KMS-11 (cell line): ENCODE results near the gene PHF12.
A peak's percentile ranks its signal among the peaks of the same experiment; 100 is the strongest.

ENCODE experiments used
- H2AFZ ChIP-seq: fragments of 200-600 bp; sonication (generic); 2 replicates; pipeline ENCODE4 v1.6.1; 2016; ENCODE audit warnings: antibody characterized with exemption, mixed run types, low read depth
- H3K27ac ChIP-seq: fragments of 200-600 bp; sonication (generic); 2 replicates; pipeline ENCODE4 v1.6.1; 2016; ENCODE audit warnings: mild to moderate bottlenecking, mixed run types
- H3K27me3 ChIP-seq: fragments of 200-600 bp; sonication (generic); 2 replicates; pipeline ENCODE4 v1.6.1; 2017; ENCODE audit warnings: mild to moderate bottlenecking, low read depth, mixed run types, moderate library complexity; ENCODE audit not compliant: insufficient read depth
- H3K36me3 ChIP-seq: fragments of 200-600 bp; sonication (generic); 2 replicates; pipeline ENCODE4 v1.6.1; 2017; ENCODE audit warnings: mild to moderate bottlenecking, mixed run types; ENCODE audit not compliant: insufficient read depth
- H3K4me1 ChIP-seq: fragments of 200-600 bp; sonication (generic); 2 replicates; pipeline ENCODE4 v1.6.1; 2016; ENCODE audit warnings: mild to moderate bottlenecking, low read depth, mixed run types; ENCODE audit not compliant: poor library complexity, severe bottlenecking
- H3K4me2 ChIP-seq: fragments of 200-600 bp; sonication (generic); 2 replicates; pipeline ENCODE4 v1.7.0; 2016; ENCODE audit warnings: mild to moderate bottlenecking, mixed run types
- H3K4me3 ChIP-seq: fragments of 200-600 bp; sonication (generic); IDR thresholded peaks from 2 replicates; pipeline ENCODE4 v1.6.1; 2017; ENCODE audit warnings: low read depth, low read length, mixed read lengths; ENCODE audit not compliant: insufficient read depth
- H3K79me2 ChIP-seq: fragments of 200-600 bp; sonication (generic); 2 replicates; pipeline ENCODE4 v1.6.1; 2016; ENCODE audit warnings: low read depth, mixed run types; ENCODE audit not compliant: insufficient read depth
- H3K9ac ChIP-seq: fragments of 200-600 bp; sonication (generic); 2 replicates; pipeline ENCODE4 v1.6.1; 2016; ENCODE audit warnings: mild to moderate bottlenecking, mixed run types
- H4K20me1 ChIP-seq: fragments of 200-600 bp; sonication (generic); 2 replicates; pipeline ENCODE4 v1.6.1; 2016; ENCODE audit warnings: mild to moderate bottlenecking, mixed run types; ENCODE audit not compliant: insufficient read depth
- TF ChIP-seq, protein P1 (sequence below): fragments of 200-600 bp; sonication (generic); conservative IDR thresholded peaks from 2 replicates; pipeline ENCODE4 v1.6.1; 2017; ENCODE audit warnings: low read depth, mild to moderate bottlenecking, antibody characterized with exemption, low read length, moderate library complexity, mixed read lengths

PHF12 gene

DNA sequence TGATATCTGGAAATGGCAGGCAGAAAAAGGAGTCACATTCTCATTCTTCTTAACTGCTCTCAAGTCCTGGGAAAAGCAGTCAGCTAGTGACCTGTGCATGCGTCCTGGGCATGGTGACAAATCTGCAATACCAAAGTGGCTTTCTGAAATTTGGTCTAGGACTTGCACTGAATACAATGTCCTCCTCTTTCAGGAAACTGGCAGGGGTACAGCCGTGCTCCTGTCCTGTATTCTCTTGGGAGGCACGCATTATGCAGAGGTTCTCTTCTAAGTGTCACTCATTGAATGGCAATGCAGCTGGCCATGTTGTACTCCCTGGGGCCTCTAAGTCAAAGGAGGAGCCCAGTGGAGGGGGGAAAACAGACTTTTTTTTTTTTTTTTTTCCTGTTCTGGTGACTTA is 10.6 kb downstream of the PHF12 start:
- H4K20me1 ChIP-seq = no peaks in the 10 kb centered on the region
- no peak overlapping the region for H3K27ac ChIP-seq
- TF ChIP-seq, protein P1, sequence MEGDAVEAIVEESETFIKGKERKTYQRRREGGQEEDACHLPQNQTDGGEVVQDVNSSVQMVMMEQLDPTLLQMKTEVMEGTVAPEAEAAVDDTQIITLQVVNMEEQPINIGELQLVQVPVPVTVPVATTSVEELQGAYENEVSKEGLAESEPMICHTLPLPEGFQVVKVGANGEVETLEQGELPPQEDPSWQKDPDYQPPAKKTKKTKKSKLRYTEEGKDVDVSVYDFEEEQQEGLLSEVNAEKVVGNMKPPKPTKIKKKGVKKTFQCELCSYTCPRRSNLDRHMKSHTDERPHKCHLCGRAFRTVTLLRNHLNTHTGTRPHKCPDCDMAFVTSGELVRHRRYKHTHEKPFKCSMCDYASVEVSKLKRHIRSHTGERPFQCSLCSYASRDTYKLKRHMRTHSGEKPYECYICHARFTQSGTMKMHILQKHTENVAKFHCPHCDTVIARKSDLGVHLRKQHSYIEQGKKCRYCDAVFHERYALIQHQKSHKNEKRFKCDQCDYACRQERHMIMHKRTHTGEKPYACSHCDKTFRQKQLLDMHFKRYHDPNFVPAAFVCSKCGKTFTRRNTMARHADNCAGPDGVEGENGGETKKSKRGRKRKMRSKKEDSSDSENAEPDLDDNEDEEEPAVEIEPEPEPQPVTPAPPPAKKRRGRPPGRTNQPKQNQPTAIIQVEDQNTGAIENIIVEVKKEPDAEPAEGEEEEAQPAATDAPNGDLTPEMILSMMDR = no peak
- H3K4me2 ChIP-seq = no peak overlapping the region
- H2AFZ ChIP-seq = no peak overlapping the region
- no peaks in the 10 kb centered on the region for H3K27me3 ChIP-seq
- H3K4me3 ChIP-seq = no peak overlapping the region
- H3K79me2 ChIP-seq = peaks cover 99% of the 10 kb centered on the region
- H3K4me1 ChIP-seq = peaks cover 89% of the 10 kb centered on the region
- no peak overlapping the region for H3K9ac ChIP-seq
- H3K36me3 ChIP-seq = no peaks in the 10 kb centered on the region; the same call in 1 of the 2 replicates

DNA sequence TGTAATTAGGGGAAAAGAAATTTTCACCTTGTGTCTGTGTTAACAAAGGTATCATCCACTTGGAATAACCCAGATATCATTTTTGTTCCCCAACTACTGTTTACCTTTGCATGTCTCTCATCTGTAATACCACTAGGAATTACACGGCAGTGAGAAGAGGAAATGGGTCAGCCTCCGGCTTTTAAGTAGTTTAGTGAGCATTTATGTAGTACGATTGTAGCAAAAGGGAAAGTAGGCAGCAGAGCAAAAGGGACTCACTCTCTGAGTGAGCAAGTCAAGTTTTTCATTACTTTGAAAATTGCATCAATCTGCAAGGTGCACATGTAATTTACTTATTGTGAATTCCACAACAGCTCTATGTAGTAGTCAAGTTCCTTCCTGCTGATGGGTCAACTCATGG is 11.2 kb downstream of the PHF12 start:
- Histone ChIP-seq H3K27me3 (no peaks in the 10 kb centered on the region), H3K27ac (no peak overlapping the region), H3K4me1 (peaks cover 92% of the 10 kb centered on the region), H3K4me2 (no peak overlapping the region), H3K4me3 (no peak overlapping the region), H3K79me2 (peaks cover 99% of the 10 kb centered on the region), H3K9ac (no peak overlapping the region), H4K20me1 (no peaks in the 10 kb centered on the region), H3K36me3 (no peaks in the 10 kb centered on the region; the same call in 1 of the 2 replicates), H2AFZ (no peak overlapping the region)
- TF ChIP-seq, protein P1 = no peak

DNA sequence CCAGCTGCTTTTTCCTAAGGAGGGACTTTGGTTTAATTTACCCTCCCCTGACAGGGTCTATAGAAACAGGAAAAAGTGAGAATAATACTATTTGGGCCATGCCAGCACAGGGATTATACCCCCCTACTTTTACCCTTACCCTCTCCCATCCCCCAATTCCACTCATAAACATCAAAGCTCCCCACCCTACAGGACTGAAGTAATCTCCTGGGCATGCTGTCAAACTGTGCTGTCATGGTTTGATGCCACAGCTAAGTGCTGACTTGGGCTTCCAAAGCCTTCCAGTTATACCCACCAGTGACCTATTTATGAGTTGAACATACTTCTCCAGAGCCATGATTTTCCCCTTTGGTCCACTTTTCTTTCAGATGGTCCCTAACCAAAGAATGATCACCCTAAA is 12.8 kb downstream of the PHF12 start:
- Histone ChIP-seq H3K79me2 (peaks cover 99% of the 10 kb centered on the region), H3K36me3 (no peaks in the 10 kb centered on the region; the same call in 1 of the 2 replicates), H3K4me1 (peaks cover 94% of the 10 kb centered on the region), H2AFZ (no peak overlapping the region), H4K20me1 (no peaks in the 10 kb centered on the region), H3K4me3 (no peak overlapping the region), H3K27me3 (no peaks in the 10 kb centered on the region), H3K4me2 (peak overlapping the region; percentile 72; the same call in 1 of the 2 replicates), H3K9ac (no peak overlapping the region), H3K27ac (peak overlapping the region; percentile 50; the same call in 1 of the 2 replicates)
- TF ChIP-seq, protein P1 = no peak

DNA sequence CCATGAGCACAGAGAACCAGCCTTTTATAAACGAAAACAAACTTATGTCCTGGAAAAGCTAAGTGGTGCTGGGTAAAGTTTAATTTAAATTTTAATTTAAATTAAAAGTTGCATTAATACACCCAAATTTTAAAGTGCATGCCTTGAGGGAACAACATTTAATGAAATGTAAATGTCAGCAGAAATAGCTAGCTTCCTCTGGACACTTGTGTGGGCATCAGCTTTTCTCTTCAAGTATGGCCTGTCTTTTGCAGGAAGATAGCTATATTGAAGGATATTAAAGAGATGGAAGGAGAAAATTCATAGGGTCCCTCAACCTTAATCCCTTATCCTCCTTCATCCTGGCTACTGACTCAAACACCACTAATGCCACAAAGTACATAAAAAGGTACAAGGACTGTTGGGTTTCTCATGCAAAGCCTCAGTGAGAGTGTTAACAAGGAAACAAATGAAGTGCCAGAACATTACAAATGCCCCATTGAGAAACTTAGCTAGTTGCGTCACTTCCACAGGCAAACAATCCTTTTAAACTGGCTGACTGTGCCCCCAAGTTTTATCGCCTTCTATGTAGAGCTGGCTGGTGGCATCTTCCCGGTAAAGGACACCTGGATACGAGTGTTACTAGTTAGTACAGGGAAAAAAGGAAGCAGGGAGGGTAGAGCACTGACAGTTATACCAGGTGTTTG is 14.1 kb downstream of the PHF12 start:
- peaks cover 92% of the 10 kb centered on the region for H3K4me1 ChIP-seq
- H3K36me3 ChIP-seq = no peaks in the 10 kb centered on the region
- H3K4me3 ChIP-seq = no peak overlapping the region
- no peaks in the 10 kb centered on the region for H4K20me1 ChIP-seq
- TF ChIP-seq, protein P1 = no peak
- no peak overlapping the region for H2AFZ ChIP-seq
- peak overlapping the region; percentile 72 for H3K4me2 ChIP-seq
- peaks cover 100% of the 10 kb centered on the region for H3K79me2 ChIP-seq
- H3K27me3 ChIP-seq = no peaks in the 10 kb centered on the region
- peak overlapping the region; percentile 16; the same call in 1 of the 2 replicates for H3K9ac ChIP-seq
- peak overlapping the region; percentile 50 for H3K27ac ChIP-seq
